NK-92 (cell line): ENCODE measurements around the gene ACTL7A.
"Not testable (repeated sequence)": the region's sequence is repeated elsewhere in the genome, so short reads cannot be mapped to it uniquely, and the experiment has no call there.

ENCODE experiments used
- DNase-seq: peaks from one replicate; lab custom pipeline; 2025; ENCODE audit not compliant: unreplicated experiment; lab: John Stamatoyannopoulos, UW

Gene ACTL7A

DNA sequence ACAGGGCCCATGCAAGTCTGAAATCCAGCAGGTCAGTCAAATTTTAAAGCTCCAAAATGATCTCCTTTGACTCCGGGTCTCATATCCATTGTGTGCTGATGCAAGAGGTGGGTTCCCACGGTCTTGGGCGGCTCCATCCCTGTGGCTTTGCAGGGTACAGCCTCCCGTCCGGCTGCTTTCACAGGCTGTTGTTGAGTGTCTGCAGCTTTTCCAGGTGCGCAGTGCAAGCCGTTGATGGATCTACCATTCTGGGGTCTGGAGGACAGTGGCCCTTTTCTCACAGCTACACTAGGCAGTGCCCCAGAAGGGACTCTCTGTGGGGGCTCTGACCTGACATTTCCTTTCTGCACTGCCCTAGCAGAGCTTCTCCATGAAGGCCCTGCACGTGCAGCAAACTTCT lies 13.8 kb upstream of the ACTL7A start:
- DNase-seq = not testable (repeated sequence)

DNA sequence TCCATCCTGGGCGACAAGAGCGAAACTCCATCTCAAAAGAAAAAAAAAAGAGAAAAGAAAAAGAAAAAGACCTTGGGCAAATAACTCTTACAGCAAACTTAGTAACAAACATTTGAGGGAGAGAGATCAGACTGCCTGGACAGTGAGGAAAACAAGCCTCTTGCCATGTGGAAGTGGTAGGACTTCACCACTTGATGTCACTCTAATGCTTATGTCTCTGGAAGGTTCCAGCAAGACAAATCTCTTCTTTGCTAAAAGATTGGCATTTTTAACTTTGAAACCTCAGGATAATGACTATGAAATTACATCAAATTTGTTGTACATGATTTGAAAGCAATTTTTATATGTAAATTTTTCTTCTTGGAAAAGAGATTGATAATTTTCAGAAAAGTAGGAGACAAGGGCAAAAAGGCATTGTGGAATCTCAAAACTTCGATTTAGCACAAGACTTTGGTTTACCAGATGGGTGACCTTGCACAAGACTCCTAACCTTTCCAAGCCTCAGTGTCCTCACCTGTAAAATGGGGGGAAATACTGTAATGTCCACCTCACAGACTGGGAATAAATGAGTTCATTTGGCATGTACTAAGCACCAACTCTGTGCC lies 11.7 kb upstream of the ACTL7A start:
- no peak for DNase-seq

- no peak for DNase-seq
Observed at GRCh38 chr9:108851138-108851537, 10.9 kb upstream of the ACTL7A start.

GRCh38 chr9:108852079-108852478 lies 10.0 kb upstream of the ACTL7A start:
- DNase-seq = no peak

DNA sequence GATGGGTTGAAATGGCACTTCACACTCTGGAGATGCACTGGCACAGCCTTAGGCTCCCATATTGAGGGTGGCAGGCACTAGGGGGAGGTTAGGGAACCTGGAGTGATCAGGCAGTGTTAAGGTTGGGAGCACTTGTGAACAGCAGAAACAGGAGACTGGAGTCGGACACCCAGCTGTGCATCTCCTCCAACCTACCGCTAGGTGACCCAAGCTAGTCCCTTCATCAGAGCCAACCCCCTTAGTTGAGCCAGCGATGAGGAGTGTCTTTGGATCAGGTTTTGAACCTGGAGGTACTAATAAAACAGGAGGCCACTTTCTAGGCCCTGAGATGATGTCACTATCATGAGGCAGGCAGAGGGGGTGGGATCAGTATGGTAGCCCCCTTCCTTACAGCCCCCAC lies 8.0 kb upstream of the ACTL7A start:
- DNase-seq = no peak

DNA sequence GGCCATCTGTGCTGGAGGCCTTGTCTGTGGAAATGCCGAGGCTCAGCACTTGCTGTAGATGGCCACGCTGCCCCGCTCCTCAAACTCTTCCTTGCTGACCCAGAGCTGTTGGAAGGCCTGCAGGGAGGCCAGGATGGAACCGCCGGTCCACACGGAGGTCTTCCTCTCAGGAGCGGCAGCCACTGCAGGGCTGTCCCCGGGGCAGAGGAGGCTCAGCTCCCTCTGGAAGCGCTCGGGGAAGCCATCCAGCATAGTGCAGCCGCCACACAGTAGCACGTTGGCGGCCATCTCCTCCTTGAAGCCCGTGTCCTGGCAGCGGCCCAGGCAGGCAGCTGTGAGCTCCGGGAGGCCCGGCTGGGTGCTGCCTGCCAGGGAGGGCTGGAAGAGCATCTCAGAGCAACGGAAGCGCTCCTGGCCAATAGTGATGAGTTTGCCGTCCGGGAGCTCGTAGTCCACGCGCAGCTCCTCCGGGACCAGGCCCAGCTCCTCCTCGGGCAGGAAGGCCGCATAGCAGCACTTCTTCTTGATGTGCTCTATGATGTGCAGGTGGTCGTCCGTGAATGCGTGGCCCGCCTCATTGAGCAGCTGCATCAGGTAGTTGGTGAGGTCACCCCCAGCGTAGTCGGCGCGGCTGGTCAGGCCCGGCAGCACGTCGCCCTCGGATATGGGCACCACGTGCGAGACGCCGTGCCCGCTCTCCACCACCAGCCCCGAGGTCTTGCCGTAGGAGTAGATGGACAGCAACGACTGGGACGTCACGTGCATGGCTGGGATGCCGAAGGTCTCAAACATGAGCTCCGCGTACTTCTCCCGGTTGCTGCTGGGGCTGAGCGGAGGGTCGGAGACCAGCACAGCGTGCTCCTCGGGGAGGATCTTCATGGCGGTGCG lies 7.2 kb upstream of the ACTL7A start:
- no peak for DNase-seq

DNA sequence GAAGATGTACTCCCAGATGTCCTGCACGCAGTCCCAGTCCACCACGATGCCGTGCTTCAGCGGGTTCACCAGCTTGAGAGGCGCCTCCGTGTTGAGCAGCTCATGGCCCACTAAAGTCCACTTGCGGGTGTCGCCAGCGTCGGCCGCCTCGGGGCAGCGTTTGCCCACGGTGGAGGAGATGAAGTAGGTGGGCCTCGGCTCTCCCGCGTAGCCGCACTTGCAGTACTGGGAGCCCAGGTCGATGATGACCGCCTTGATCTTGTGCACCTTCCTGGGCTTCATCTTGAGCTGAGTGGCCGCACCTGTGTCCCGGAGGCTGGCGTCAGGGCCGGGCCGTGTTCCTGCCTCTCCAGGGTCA lies 6.6 kb upstream of the ACTL7A start:
- DNase-seq = no peak

GRCh38 chr9:108855888-108856287 lies 6.2 kb upstream of the ACTL7A start, which contains the start of gene ACTL7B:
ACTL7B (minus strand) TSS chr9:108855986; CDS start chr9:108855930, 56 bp downstream.
- no peak for DNase-seq

GRCh38 chr9:108857572-108857971 lies 4.5 kb upstream of the ACTL7A start:
- no peak for DNase-seq

GRCh38 chr9:108859459-108860114 lies 2.5 kb upstream of the ACTL7A start:
- DNase-seq = no peak

DNA sequence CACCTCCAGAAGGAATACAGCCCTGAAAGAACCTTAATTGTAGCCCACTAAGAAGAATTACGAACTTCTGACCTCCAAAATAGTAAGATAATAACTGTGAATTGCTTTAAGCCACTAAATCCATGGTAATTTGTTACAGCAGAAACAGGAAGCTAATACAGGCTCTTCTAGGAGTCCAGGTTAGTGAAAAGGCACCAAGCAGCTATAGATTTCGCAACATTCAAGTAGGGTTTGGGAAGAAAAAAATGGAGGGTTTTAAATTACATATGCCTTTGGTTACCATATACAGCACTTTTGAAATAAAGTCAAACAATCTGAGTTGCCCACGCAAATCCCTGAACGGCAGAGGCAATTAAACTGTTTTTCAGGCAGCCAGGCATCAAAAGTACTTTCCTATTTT lies 1.7 kb upstream of the ACTL7A start:
- no peak for DNase-seq

DNA sequence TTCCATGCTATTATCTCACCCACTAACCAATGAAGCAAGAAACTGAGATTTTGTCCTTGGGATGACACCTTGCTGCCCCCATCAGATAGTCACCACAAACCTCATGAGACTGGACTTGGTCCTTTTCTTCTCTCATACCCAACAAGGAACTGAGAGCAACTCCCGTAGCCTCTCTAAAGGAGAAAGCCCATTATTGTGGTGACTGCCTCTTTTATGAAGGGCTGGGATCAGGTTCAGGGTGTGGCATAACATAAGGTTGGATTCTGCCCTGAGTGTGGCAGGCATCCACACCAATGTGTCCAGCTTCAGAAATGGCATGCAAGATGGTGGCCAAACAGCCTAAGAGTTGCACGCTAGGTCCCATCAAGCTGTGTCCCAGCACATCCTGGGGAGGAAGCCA lies 1.3 kb upstream of the ACTL7A start:
- no peak for DNase-seq

- no peak for DNase-seq
Observed at GRCh38 chr9:108861464-108861863, 602 bp upstream of the ACTL7A start.

DNA sequence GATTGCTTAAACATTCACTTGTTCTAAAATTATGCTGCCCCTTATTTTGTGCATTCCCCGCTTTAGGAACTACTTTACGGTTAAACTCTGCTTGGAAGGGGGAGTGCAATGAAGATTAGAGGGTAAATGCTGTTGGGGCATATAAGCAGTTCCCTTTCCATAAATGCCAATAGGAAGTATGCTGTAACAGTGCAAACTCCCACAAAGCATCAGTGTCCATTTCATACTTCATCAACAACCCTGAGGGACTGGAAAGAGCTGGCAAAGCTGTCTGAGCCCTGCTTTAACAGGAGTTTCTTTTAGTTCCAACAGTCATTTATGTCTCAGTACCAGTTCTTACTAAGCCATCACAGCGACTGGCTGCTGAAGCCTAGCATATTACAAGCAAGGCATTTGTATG lies 1.8 kb downstream of the ACTL7A start:
- DNase-seq = no peak

DNA sequence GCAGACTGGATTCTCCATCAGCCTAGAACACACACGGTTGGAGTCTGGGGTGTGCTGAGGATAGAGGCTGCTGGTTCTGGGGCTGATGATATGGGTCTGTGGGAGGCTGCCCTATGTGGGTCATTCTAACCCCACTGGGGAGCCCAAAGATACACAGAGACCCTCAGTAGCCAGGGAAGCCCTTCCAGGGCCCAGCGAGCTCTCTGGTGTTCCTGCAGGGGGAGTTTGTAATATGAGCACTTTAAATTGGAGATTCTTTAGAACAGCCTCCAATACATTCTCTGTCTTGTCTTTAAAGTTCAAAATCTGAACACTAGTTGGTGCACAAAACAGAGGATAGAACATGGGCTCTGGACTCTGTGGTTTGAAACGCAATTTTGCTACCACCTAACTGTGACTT lies 2.4 kb downstream of the ACTL7A start:
- no peak for DNase-seq

DNA sequence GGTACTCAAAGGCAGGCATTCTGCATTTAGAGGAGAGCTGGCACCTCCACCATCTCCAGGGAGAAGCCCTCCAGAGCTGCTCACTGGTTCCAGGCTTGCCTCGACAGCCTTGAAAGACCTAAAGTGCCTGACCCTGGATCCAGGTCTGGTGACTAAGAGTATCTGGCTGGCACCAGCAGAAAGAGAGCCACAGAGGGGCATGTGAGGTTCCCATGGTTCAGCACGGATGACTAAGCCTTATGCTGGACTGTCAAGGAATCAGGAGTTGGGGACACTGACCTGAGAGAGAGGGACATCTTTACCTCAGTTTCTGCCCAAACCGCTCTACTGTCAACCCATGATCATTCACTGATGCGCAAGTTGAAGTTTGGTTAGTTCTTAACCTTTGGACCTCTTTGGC lies 3.0 kb downstream of the ACTL7A start:
- no peak for DNase-seq

DNA sequence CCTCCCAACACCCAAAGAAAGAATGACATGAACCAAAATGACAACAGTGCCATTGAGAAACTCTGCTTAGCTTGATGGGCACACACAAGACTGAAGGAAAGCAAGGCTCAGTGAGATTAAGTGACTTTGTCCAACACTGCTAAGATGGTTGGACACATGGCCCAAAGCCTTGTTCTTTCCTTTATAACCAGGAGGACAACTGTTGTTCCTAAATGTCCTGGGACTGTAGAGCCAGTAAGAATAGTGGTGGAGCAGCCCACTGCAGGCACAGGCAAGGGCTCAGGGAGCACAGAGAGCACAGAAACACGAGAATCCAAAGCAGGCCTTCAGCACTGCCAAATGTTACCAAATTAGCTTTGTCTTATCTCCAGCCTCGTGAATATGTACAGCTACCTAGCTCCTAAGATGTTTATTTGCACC lies 3.9 kb downstream of the ACTL7A start:
- DNase-seq = no peak

- DNase-seq = no peak
Observed at GRCh38 chr9:108867116-108867515, 5.0 kb downstream of the ACTL7A start.

- DNase-seq = no peak
Observed at GRCh38 chr9:108867829-108868228, 5.8 kb downstream of the ACTL7A start.

GRCh38 chr9:108869092-108869725 lies 7.1 kb downstream of the ACTL7A start:
- no peak for DNase-seq

DNA sequence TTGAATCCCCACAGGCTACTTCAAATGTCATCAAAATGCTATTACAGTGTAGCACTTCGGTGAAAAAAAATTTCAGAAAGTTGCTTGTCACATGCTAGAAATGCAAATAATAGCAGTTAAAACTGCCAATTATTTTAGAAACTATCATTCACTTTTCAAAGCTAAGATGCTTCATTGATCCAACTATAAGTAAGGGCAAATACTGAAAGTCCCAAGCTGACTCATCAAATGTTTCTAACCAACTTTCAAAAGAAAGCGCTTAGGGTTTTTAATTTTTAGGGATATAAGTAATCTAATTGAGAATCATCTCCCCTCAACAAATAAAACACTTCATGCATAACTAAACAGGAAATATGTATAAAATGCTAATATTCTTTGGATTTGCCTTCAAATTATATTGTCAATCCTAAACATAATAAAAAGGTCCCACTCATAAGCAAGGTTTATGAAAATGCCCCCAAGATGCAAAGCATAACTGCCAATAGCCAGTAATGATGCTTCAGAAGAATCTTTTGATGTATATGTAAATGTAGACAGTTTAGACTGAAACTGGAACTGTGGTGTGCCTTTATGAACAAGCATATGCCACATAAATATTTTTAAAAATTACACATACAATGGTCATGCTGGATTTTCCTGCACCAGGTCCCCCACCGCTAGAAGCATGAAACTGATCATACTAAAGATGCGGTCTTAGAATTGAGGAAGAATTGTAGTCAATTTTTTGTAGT lies 12.2 kb downstream of the ACTL7A start:
- DNase-seq = no peak
